Endothelial cell of umbilical vein (primary cell): ENCODE measurements around the gene SSR2. TPM values are rescaled to one million over a fixed set of nuclear protein-coding genes. Genes with fewer than 3 reads are reported as not detected.

Experiments
- BruUV-seq: library from RNA; stranded (reverse); fragments of 400-500 nt; replicated peaks from 2 replicates; lab custom pipeline; 2021; lab: Mats Ljungman, UMichigan
- CTCF ChIA-PET: fragments of 300-600, 350-600 bp; sonication (Branson Sonifier 250); formaldehyde crosslinking; loops from one replicate; lab custom pipeline; 2021; ENCODE audit warnings: antibody characterized with exemption, inconsistent platforms; lab: Charles Lee
- POLR2A ChIA-PET: fragments of 300-600, 350-600 bp; sonication (Branson Sonifier 250); formaldehyde crosslinking; loops from one replicate; lab custom pipeline; 2021; ENCODE audit warnings: antibody characterized with exemption, inconsistent platforms; lab: Charles Lee
- DNase-seq: peaks from one replicate; pipeline ENCODE4 v3.0.0-alpha.2; 2011; ENCODE audit warnings: low read depth, low spot score
- FAIRE-seq: peaks from 2 replicates; lab custom pipeline; 2011; peaks lifted over from hg19 to GRCh38; lab: Jason Lieb, UNC
- H2AFZ ChIP-seq: 2 replicates; pipeline ENCODE4 v1.6.0; 2012; ENCODE audit warnings: low read depth, low read length, control low read depth, inconsistent platforms
- H3K27ac ChIP-seq: 2 replicates; pipeline ENCODE4 v1.5.1; 2011; ENCODE audit warnings: low read depth, mild to moderate bottlenecking, control low read depth, low read length, moderate library complexity; ENCODE audit not compliant: insufficient read depth
- H3K27me3 ChIP-seq, 2 experiments: 2 replicates each; pipeline versions ENCODE4 v1.6.0 to v1.6.1; 2011; ENCODE audit warnings: low read length in 2 of 2, mixed read lengths in 1 of 2; ENCODE audit not compliant: control insufficient read depth in 2 of 2, insufficient read depth in 2 of 2
- H3K36me3 ChIP-seq, 2 experiments: 2 replicates in 1 of 2; 3 replicates in 1 of 2; pipeline ENCODE4 v1.5.1; 2011; ENCODE audit warnings: low read length in 2 of 2, mild to moderate bottlenecking in 1 of 2, moderate library complexity in 1 of 2; ENCODE audit not compliant: control insufficient read depth in 2 of 2, insufficient read depth in 2 of 2; ENCODE audit errors: extremely low read depth in 1 of 2
- H3K4me1 ChIP-seq: 3 replicates; pipeline ENCODE4 v1.5.1; 2011; ENCODE audit warnings: mild to moderate bottlenecking, low read length; ENCODE audit not compliant: control insufficient read depth, insufficient read depth; ENCODE audit errors: extremely low read depth
- H3K4me2 ChIP-seq: 2 replicates; pipeline ENCODE4 v1.6.1; 2011; ENCODE audit warnings: low read length, control low read depth, mixed read lengths; ENCODE audit not compliant: insufficient read depth
- H3K4me3 ChIP-seq, 3 experiments: fragments of 200-600 bp in 1 of 3; sonication (generic), shearing (Covaris generic) in 1 of 3; replicated peaks in 1 of 3; 2 replicates each; pipeline ENCODE4 v1.5.1; 2011 to 2016; ENCODE audit warnings: control low read depth in 3 of 3, low read length in 3 of 3, mild to moderate bottlenecking in 2 of 3, inconsistent platforms in 1 of 3, low read depth in 1 of 3, moderate library complexity in 1 of 3; ENCODE audit not compliant: insufficient read depth in 1 of 3
- H3K79me2 ChIP-seq: 2 replicates; pipeline ENCODE4 v1.6.0; 2012; ENCODE audit warnings: low read length, inconsistent platforms; ENCODE audit not compliant: control insufficient read depth, insufficient read depth
- H3K9ac ChIP-seq: replicated peaks from 2 replicates; pipeline ENCODE3; 2011; ENCODE audit warnings: low read length, control low read depth; ENCODE audit not compliant: insufficient read depth; ENCODE audit errors: extremely low read depth
- H3K9me1 ChIP-seq: replicated peaks from 3 replicates; pipeline ENCODE4 v1.6.0; 2011; ENCODE audit warnings: mild to moderate bottlenecking, low read length; ENCODE audit not compliant: control insufficient read depth, insufficient read depth; ENCODE audit errors: extremely low read depth
- H3K9me3 ChIP-seq: replicated peaks from 2 replicates; pipeline ENCODE4 v1.5.1; 2012; ENCODE audit warnings: low read length, inconsistent platforms; ENCODE audit not compliant: control insufficient read depth, insufficient read depth
- H4K20me1 ChIP-seq: replicated peaks from 2 replicates; pipeline ENCODE3; 2011; ENCODE audit warnings: mild to moderate bottlenecking, low read length; ENCODE audit not compliant: control insufficient read depth, insufficient read depth; ENCODE audit errors: extremely low read depth
- EZH2 ChIP-seq: IDR thresholded peaks from 2 replicates; pipeline ENCODE4 v1.6.1; 2012; ENCODE audit warnings: borderline replicate concordance, low read depth, mild to moderate bottlenecking, moderate library complexity, low read length, inconsistent platforms; ENCODE audit not compliant: severe bottlenecking
- FOS ChIP-seq: IDR thresholded peaks from 2 replicates; pipeline ENCODE4 v1.6.1; 2011; ENCODE audit warnings: mild to moderate bottlenecking, low read length, moderate library complexity, borderline replicate concordance; ENCODE audit not compliant: insufficient read depth
- JUN ChIP-seq: IDR thresholded peaks from 2 replicates; pipeline ENCODE4 v1.6.1; 2011; ENCODE audit warnings: borderline replicate concordance, low read depth; ENCODE audit not compliant: insufficient read length, insufficient read depth
- MYC ChIP-seq: IDR thresholded peaks from one replicate; pipeline ENCODE4 v1.6.1; 2011; ENCODE audit warnings: mild to moderate bottlenecking, low read depth, low read length
- POLR2A ChIP-seq: IDR thresholded peaks from 2 replicates; pipeline ENCODE4 v1.6.1; 2012; ENCODE audit warnings: low read depth, mild to moderate bottlenecking, control low read depth, low read length
- POLR2AphosphoS5 ChIP-seq: IDR thresholded peaks from 2 replicates; pipeline ENCODE4 v1.6.1; 2012; ENCODE audit warnings: low read depth, mild to moderate bottlenecking, control low read depth, low read length, moderate library complexity; ENCODE audit not compliant: insufficient read depth
- dilution Hi-C: fragments of 300-500 bp; cut with MboI; formaldehyde crosslinking; loops from one replicate; pipeline ENCODE4 v1.15.0; 2019; ENCODE audit warnings: low sequenced_read_pairs; ENCODE audit not compliant: extremely low pct_ligation_motif_present
- intact Hi-C: fragments of 100-400 bp; cut with micrococcal nuclease; formaldehyde crosslinking; loops from one replicate; pipeline ENCODE4 v1.10.0; 2022
- polyA plus RNA-seq, 4 experiments: library from polyadenylated mRNA; depleted of rRNA in 3 of 4; stranded (reverse) in 3 of 4; unstranded in 1 of 4; fragments of >200 nt; gene quantifications; 2 replicates each; pipeline versions ENCODE4 v1.2.1 to v1.2.3, GENCODE V29; 2011 to 2012; ENCODE audit warnings: missing spikeins in 1 of 4
- total RNA-seq: library from RNA; stranded (reverse); gene quantifications from 2 replicates; pipeline ENCODE4 v1.2.3, GENCODE V29; 2021
- TF ChIP-seq, protein P1 (sequence below), 2 donors: IDR thresholded peaks; 1 replicate in 1 of 2; 2 replicates in 1 of 2; pipeline ENCODE4 v1.5.1; 2011; ENCODE audit warnings: low read length in 2 of 2, mild to moderate bottlenecking in 2 of 2, moderate library complexity in 2 of 2, control low read depth in 1 of 2, inconsistent platforms in 1 of 2, low read depth in 1 of 2; ENCODE audit not compliant: insufficient read depth in 1 of 2; ENCODE audit errors: extremely low read depth in 1 of 2
- TF ChIP-seq, protein P2 (sequence below): IDR thresholded peaks from 2 replicates; pipeline ENCODE4 v1.6.1; 2011; ENCODE audit not compliant: insufficient read depth, insufficient read length

Gene SSR2
- total and polyA plus RNA-seq, 2 donors (not counting 3 experiments of a cell fraction or from before 2014, with no cell fraction given) = 362 to 1,787 TPM

DNA sequence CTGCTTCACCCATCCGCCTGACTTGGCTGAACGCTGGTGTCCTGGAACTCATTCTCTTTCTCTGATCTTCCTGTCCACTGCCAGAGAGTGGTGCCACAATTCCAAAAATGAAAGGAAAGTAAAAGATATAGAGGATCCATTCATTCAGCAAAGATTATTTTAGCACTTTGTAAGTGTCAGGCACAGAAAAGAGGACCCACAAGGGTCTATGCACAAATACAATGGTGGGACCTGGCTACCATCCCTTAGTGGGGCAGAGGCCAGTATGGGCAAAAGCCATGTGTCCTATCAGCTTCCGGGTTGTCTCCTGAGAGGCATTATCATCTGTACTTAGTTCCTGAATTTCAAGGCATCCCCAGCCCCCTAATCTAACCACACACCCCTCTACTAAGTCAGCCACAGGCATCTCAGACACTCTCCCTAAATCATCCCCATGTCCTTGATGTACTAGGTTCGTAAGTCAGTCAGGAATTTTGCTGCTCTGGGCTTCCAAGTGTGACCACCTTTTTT lies 19.0 kb downstream of the SSR2 start:
- intact Hi-C loops = no loop called here

DNA sequence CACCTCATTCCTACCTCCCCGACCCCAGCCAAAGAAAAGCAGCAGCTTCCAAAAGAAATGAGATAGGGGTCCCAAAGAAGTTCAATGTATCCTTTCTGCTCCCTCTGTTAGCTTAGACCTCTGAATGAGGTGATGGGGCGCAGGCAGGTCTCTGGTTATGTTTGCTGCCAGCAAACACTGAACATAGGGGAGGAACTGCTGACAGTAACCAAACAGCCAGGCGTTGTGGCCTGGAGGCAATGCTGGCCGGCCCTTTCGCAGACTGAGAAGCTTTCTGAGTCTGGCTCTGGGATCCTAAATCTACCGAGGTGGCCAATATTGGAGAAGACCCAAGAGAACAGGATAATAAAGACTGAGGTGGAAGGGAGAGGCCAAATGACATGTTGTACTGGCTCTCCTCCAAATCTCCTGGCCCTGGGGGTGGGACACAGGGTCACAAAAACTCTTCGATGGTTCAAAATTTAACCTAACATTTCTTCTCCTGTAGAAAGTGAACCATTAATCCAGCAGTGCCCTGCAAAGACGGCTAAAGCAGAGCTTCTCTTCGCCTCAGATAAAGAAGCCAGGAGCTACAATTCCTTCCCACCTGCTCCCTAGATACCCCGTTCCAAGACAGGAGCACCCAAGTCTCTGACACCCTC lies 19.6 kb downstream of the SSR2 start:
- H3K9ac ChIP-seq = no peak overlapping the region
- no TSS peak for BruUV-seq
- CTCF ChIA-PET = interaction anchor here (1.0 to 4.4 kb wide), 3 partner anchors 11 to 65 kb away, joined by 3 to 22 read pairs (median 19); no protein-coding TSS in a partner anchor
- no peak for TF ChIP-seq EZH2
- TF ChIP-seq, protein P1, sequence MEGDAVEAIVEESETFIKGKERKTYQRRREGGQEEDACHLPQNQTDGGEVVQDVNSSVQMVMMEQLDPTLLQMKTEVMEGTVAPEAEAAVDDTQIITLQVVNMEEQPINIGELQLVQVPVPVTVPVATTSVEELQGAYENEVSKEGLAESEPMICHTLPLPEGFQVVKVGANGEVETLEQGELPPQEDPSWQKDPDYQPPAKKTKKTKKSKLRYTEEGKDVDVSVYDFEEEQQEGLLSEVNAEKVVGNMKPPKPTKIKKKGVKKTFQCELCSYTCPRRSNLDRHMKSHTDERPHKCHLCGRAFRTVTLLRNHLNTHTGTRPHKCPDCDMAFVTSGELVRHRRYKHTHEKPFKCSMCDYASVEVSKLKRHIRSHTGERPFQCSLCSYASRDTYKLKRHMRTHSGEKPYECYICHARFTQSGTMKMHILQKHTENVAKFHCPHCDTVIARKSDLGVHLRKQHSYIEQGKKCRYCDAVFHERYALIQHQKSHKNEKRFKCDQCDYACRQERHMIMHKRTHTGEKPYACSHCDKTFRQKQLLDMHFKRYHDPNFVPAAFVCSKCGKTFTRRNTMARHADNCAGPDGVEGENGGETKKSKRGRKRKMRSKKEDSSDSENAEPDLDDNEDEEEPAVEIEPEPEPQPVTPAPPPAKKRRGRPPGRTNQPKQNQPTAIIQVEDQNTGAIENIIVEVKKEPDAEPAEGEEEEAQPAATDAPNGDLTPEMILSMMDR (IDR thresholded peaks at IDR 0.05; ENCODE audit: extremely low read depth in 1 of 2, insufficient read depth in 1 of 2, low read depth in 1 of 2, low read length in 2 of 2) = no peak
- no peak for TF ChIP-seq POLR2A
- no peak for TF ChIP-seq MYC
- TF ChIP-seq, protein P2, sequence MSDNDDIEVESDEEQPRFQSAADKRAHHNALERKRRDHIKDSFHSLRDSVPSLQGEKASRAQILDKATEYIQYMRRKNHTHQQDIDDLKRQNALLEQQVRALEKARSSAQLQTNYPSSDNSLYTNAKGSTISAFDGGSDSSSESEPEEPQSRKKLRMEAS = no peak
- no peak for TF ChIP-seq FOS
- H3K79me2 ChIP-seq = no peaks in the 10 kb centered on the region
- H3K9me1 ChIP-seq = no peaks in the 10 kb centered on the region
- H3K4me1 ChIP-seq = no peaks in the 10 kb centered on the region
- POLR2A ChIA-PET = no interaction called here
- dilution Hi-C loops (no loop called here), intact Hi-C loops (no loop called here)
- no peak for FAIRE-seq
- H3K27me3 ChIP-seq = no peaks in the 10 kb centered on the region
- no peak overlapping the region for H3K4me3 ChIP-seq
- H3K9me3 ChIP-seq = no peaks in the 10 kb centered on the region
- no peaks in the 10 kb centered on the region for H3K36me3 ChIP-seq
- H4K20me1 ChIP-seq = no peaks in the 10 kb centered on the region
- H3K4me2 ChIP-seq = no peak overlapping the region
- H3K27ac ChIP-seq = no peak overlapping the region
- DNase-seq = no peak
- no peak overlapping the region for H2AFZ ChIP-seq

More for the DNA sequence above, 19.0 kb downstream of the SSR2 start:
- Histone ChIP-seq H3K9ac (no peak overlapping the region), H3K27ac (no peak overlapping the region), H3K4me2 (no peak overlapping the region), H3K9me3 (no peaks in the 10 kb centered on the region), H4K20me1 (no peaks in the 10 kb centered on the region), H3K9me1 (no peaks in the 10 kb centered on the region), H3K79me2 (no peaks in the 10 kb centered on the region), H3K27me3 (no peaks in the 10 kb centered on the region), H3K36me3 (no peaks in the 10 kb centered on the region), H2AFZ (no peak overlapping the region), H3K4me3 (no peak overlapping the region), H3K4me1 (no peaks in the 10 kb centered on the region)
- dilution Hi-C loops = no loop called here
- TF ChIP-seq JUN (no peak), FOS (no peak), MYC (no peak), EZH2 (no peak), POLR2AphosphoS5 (no peak)
- FAIRE-seq (no peak), DNase-seq (no peak)
- CTCF ChIA-PET = interaction anchor here (2.7 to 4.4 kb wide), 3 partner anchors 12 to 65 kb away, joined by 19 to 22 read pairs (median 19); no protein-coding TSS in a partner anchor
- BruUV-seq = no TSS peak
- POLR2A ChIA-PET = interaction anchor here (0.5 kb wide), 1 partner anchor 247 kb away, joined by 4 read pairs; no protein-coding TSS in a partner anchor
